ENCODE results near the gene CD164L2.
A peak's percentile ranks its signal among the peaks of the same experiment; 100 is the strongest.

The CD164L2 gene

DNA sequence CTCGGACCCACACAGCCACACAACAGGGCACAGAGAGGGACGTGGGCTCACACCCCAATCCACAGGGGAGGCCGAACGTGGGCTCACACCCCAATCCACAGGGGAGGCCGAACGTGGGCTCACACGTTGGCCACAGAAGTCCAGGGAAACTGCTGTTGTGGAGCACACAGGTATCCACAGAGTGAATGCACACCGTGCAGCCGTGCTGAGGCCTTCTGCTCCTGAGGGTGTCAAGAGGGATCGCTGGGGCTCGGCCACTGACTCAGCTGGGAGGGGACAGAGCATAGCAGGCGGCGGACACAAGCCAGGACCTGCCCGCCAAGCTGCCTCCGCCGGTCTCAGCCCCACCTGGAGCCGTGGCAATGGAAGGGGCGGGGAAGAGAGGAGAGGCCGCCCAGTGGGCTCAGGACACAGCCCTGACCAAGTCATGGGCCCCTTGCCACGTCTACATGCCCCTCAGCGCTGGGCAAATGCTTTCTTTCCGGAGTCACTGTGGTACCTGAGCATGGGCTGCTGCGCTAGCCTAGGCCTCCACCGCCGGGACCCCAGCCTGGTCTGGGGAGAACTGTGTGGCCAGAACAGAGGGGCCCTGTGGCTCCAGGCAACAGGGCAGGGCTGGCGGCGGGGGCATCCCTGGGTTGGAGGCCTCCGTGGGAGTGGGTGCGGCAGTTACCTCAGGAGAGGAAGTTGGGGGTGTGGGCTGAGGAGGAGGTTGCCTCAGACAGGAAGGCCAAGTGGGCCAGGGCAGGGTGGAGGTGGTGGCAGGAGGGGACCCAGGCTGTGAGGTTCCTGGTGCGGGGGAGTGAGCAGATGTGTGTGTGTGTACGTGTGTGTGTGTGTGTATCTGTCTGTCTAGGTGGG is 40.1 kb downstream of the CD164L2 start:
- no peak for DNase-seq

DNA sequence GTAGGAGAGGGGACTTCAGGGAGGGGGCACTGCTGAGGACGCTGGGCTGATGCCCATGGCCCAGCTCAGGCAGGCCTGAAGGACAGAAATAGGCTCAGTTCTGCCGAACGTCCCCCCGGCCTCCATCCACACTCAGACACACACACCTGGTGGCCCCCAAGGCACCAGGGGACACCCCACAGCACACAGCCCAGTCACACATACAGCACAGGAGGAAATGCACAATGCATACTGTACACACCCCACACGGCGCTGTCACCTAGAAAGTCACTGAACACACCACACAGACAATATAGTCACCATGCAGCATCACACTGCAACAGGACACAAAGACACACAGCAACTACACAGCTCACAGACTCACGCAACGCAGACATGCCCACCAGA is 40.7 kb downstream of the CD164L2 start:
- DNase-seq, result no peak

GRCh38 chr1:27341525-27342252 is 41.4 kb downstream of the CD164L2 start, which contains the start of gene SYTL1:
Gene SYTL1, plus strand, starts transcription at chr1:27342022. Its CDS starts 3,313 bp downstream, at chr1:27345335.
- DNase-seq, result peak; percentile 76

GRCh38 chr1:27339213-27339612 is 43.9 kb downstream of the CD164L2 start:
- no peak for DNase-seq

DNA sequence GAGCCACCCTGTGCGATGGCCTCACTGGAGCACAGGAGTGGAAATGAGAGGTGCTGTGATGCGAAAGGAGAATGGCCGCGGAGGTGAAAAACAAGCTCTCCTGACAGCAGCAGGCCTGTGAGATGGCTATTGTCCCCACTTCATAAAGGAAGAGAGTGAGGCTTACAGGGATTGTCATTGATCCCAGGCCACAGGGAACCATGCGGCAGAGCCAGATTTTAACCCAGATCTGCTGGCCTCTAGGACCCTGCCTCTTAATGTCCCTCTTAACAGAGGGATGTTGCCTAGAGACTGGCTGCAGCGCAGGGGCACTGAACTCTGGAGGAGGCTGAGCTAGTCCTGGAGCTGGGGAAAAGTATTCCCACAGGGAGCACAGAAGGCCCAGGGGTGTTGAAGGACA is 44.4 kb downstream of the CD164L2 start:
- no peak for DNase-seq

DNA sequence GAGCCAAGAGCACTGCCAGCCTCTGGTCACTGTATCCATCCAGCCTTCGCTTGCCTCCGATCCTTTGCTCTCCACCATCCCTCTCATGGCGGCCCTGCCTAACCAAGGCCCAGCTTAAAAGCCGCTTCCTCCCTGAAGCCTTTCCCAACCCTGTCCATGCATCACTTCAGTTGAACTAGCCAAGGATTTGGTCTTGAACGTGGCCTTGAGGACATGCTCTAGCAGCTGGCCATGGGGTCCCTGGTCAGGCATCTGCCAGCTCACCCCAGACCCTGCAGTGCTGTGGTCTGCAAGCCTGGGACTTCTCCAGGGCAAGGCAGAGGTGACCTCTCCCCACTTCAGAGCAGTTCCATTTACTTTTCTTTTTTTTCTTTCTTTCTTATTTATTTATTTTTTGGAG is 46.4 kb downstream of the CD164L2 start:
- DNase-seq, result no peak

DNA sequence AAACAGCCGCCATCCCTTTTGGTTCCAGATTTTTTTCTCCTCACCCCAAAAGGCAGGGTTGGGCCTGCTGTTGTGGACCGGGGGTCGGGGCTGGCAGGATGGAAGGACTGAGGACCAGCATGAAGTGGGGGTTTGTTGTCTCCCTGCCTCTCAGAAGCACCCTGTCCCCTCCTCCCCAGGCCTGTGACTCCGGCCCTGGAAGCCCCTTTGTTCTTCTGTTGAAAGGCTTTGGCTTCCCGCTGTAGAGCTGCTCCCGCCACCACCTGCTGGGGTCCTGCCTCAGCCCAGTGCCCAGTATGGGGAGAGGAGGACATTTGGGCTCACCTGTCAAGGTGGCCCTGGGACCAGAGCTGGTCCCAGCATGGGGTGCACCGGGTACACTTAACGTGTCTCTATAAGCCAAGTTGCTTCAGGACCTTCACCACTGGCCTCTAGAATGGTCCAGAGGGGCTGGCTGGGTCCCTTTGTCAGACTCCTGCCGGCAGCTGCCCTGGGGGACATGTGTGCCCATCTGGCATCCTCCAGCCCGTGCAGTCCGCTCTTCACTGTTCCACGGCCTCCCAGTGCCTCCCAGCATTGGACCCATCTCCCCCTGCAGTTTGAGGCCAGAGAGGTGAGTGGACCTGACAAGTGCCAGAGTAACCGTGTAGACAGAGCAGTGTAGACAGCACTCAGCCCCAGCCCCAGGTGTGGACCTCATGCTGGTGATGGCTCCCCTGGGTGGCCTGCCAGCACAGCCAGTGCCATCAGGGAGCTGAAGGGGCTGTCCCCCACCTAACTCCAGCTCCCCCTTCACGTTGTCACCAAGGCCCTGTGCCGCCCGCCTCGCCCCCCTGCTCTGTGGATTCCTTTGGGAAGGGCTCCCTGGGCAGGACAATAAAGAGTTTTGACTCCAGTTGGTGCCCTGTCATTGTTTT is 47.4 kb downstream of the CD164L2 start:
- DNase-seq, result no peak

GRCh38 chr1:27333717-27334279 is 49.3 kb downstream of the CD164L2 start:
- DNase-seq, result no peak

- DNase-seq, result peak; percentile 45
Measured at GRCh38 chr1:27332536-27333281, 50.4 kb downstream of the CD164L2 start.

GRCh38 chr1:27331922-27332321 is 51.2 kb downstream of the CD164L2 start:
- DNase-seq, result no peak

DNA sequence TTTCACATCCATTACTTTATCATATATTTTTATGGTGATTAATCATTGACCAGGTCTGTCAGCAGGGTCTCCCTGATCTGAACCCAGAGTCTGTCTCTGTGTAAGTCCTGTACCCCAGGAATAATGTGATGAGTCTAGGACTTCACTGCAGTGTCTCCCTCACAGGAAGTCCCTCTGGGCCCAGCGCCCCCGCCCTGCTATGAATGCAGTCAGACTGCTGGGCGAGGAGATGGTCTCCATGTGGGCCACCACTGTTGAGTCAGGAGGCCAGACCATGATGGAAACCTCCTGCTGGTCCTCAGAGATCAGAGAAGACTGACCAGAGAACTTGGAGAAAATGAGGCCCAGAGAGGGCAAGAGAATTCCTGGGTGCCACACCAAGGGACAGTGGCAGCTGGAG is 51.7 kb downstream of the CD164L2 start:
- DNase-seq, result no peak

- no peak for DNase-seq
Measured at GRCh38 chr1:27330786-27331185, 52.3 kb downstream of the CD164L2 start.

Data from EL (cell line).